ENCODE results near the gene C12orf56.
"Not testable (repeated sequence)": the region's sequence is repeated elsewhere in the genome, so short reads cannot be mapped to it uniquely, and the experiment has no call there.

Gene C12orf56

GRCh38 chr12:64385468-64385867 lies 5.1 kb downstream of the C12orf56 start:
- no peak for DNase-seq

GRCh38 chr12:64385019-64385418 lies 5.5 kb downstream of the C12orf56 start:
- no peak for DNase-seq

- no peak for DNase-seq
Observed at GRCh38 chr12:64383675-64384074, 6.9 kb downstream of the C12orf56 start.

- no peak for DNase-seq
Observed at GRCh38 chr12:64362721-64363305, 27.7 kb downstream of the C12orf56 start.

- DNase-seq = not testable (repeated sequence)
Observed at GRCh38 chr12:64361173-64361572, 29.4 kb downstream of the C12orf56 start.

GRCh38 chr12:64356209-64356608 lies 34.3 kb downstream of the C12orf56 start:
- not testable (repeated sequence) for DNase-seq

- DNase-seq = no peak
Observed at GRCh38 chr12:64352181-64352580, 38.4 kb downstream of the C12orf56 start.

GRCh38 chr12:64351265-64351664 lies 39.3 kb downstream of the C12orf56 start:
- no peak for DNase-seq

- DNase-seq = no peak
Observed at GRCh38 chr12:64347630-64348029, 42.9 kb downstream of the C12orf56 start.

- not testable (repeated sequence) for DNase-seq
Observed at GRCh38 chr12:64344631-64345030, 45.9 kb downstream of the C12orf56 start.

- DNase-seq = not testable (repeated sequence)
Observed at GRCh38 chr12:64340546-64340945, 50.0 kb downstream of the C12orf56 start.

GRCh38 chr12:64335886-64336466 lies 54.6 kb downstream of the C12orf56 start:
- DNase-seq = no peak

- DNase-seq = no peak
Observed at GRCh38 chr12:64332938-64333337, 57.6 kb downstream of the C12orf56 start.

- no peak for DNase-seq
Observed at GRCh38 chr12:64332296-64332695, 58.3 kb downstream of the C12orf56 start.

GRCh38 chr12:64329031-64329710 lies 61.4 kb downstream of the C12orf56 start:
- not testable (repeated sequence) for DNase-seq

- DNase-seq = no peak
Observed at GRCh38 chr12:64325055-64325454, 65.5 kb downstream of the C12orf56 start.

- no peak for DNase-seq
Observed at GRCh38 chr12:64323476-64324225, 66.9 kb downstream of the C12orf56 start.

- no peak for DNase-seq
Observed at GRCh38 chr12:64323006-64323405, 67.6 kb downstream of the C12orf56 start.

GRCh38 chr12:64320611-64321010 lies 69.9 kb downstream of the C12orf56 start:
- DNase-seq = no peak

- not testable (repeated sequence) for DNase-seq
Observed at GRCh38 chr12:64319540-64320225, 70.9 kb downstream of the C12orf56 start.

- no peak for DNase-seq
Observed at GRCh38 chr12:64318605-64319004, 72.0 kb downstream of the C12orf56 start.

- no peak for DNase-seq
Observed at GRCh38 chr12:64311877-64312276, 78.7 kb downstream of the C12orf56 start.

- no peak for DNase-seq
Observed at GRCh38 chr12:64304571-64304970, 86.0 kb downstream of the C12orf56 start.

Data from NCI-H2081 (cell line).